Neural progenitor cell (in vitro differentiated cells): ENCODE data around the gene RBP4.

ENCODE experiments used
- CTCF ChIP-seq: fragments of 200-600 bp; sonication (generic); IDR thresholded peaks from 2 replicates; pipeline ENCODE4 v1.5.1; 2017; ENCODE audit warnings: antibody characterized with exemption, mild to moderate bottlenecking
- EZH2 ChIP-seq: fragments of 200-600 bp; sonication (generic); IDR thresholded peaks from 2 replicates; pipeline ENCODE4 v1.6.1; 2017; ENCODE audit warnings: antibody characterized with exemption, mild to moderate bottlenecking, moderate library complexity

GRCh38 chr10:93599778-93600177 lies 1.3 kb downstream of the RBP4 start:
- TF ChIP-seq CTCF (no peak), EZH2 (no peak)
